Keratinocyte (primary cell): ENCODE results near the gene GRM1. TPM values are rescaled to one million over a fixed set of nuclear protein-coding genes. Genes with fewer than 3 reads are reported as not detected.

ENCODE experiments used
- DNase-seq: peaks from one replicate; pipeline ENCODE4 v3.0.0-alpha.2; 2011; ENCODE audit warnings: low read depth, missing footprints, low spot score
- FAIRE-seq: peaks from 2 replicates; lab custom pipeline; 2011; peaks lifted over from hg19 to GRCh38; lab: Jason Lieb, UNC
- H2AFZ ChIP-seq: 2 replicates; pipeline ENCODE4 v1.6.0; 2012; ENCODE audit warnings: low read length, control low read depth, inconsistent platforms; ENCODE audit not compliant: control insufficient read depth
- H3K27ac ChIP-seq: 2 replicates; pipeline ENCODE4 v1.5.1; 2011; ENCODE audit warnings: low read length; ENCODE audit not compliant: control insufficient read depth, insufficient read depth
- H3K27me3 ChIP-seq: 3 replicates; pipeline ENCODE4 v1.6.0; 2011; ENCODE audit warnings: low read length; ENCODE audit not compliant: control insufficient read depth, insufficient read depth; ENCODE audit errors: extremely low read depth
- H3K36me3 ChIP-seq, 2 experiments: 2 replicates in 1 of 2; 3 replicates in 1 of 2; pipeline ENCODE4 v1.5.1; 2011; ENCODE audit warnings: low read length in 2 of 2, mild to moderate bottlenecking in 1 of 2; ENCODE audit not compliant: control insufficient read depth in 2 of 2, insufficient read depth in 2 of 2; ENCODE audit errors: extremely low read depth in 1 of 2
- H3K4me1 ChIP-seq: 3 replicates; pipeline ENCODE4 v1.5.1; 2011; ENCODE audit warnings: low read length; ENCODE audit not compliant: control insufficient read depth, insufficient read depth; ENCODE audit errors: extremely low read depth
- H3K4me2 ChIP-seq: 3 replicates; pipeline ENCODE4 v1.6.0; 2011; ENCODE audit warnings: low read depth, low read length; ENCODE audit not compliant: control insufficient read depth, insufficient read depth; ENCODE audit errors: extremely low read depth
- H3K4me3 ChIP-seq, 3 experiments: fragments of 200-600 bp in 1 of 3; sonication (generic) in 1 of 3; 2 replicates in 2 of 3; 3 replicates in 1 of 3; pipeline ENCODE4 v1.5.1; 2011 to 2016; ENCODE audit warnings: low read length in 3 of 3, mild to moderate bottlenecking in 3 of 3, control low read depth in 2 of 3, inconsistent platforms in 1 of 3, low read depth in 1 of 3, mixed read lengths in 1 of 3, mixed run types in 1 of 3, moderate library complexity in 1 of 3; ENCODE audit not compliant: control insufficient read depth in 2 of 3, insufficient read depth in 2 of 3; ENCODE audit errors: extremely low read depth in 1 of 3
- H3K79me2 ChIP-seq: 2 replicates; pipeline ENCODE4 v1.6.0; 2012; ENCODE audit warnings: low read length; ENCODE audit not compliant: control insufficient read depth, insufficient read depth
- H3K9ac ChIP-seq: 3 replicates; pipeline ENCODE4 v1.6.0; 2011; ENCODE audit warnings: low read length; ENCODE audit not compliant: control insufficient read depth, insufficient read depth; ENCODE audit errors: extremely low read depth
- H3K9me1 ChIP-seq: 3 replicates; pipeline ENCODE4 v1.6.0; 2011; ENCODE audit warnings: low read length; ENCODE audit not compliant: control insufficient read depth, insufficient read depth; ENCODE audit errors: extremely low read depth
- H3K9me3 ChIP-seq: 2 replicates; pipeline ENCODE4 v1.5.1; 2012; ENCODE audit warnings: low read depth, low read length; ENCODE audit not compliant: control insufficient read depth
- H4K20me1 ChIP-seq: 3 replicates; pipeline ENCODE4 v1.6.0; 2011; ENCODE audit warnings: low read length; ENCODE audit not compliant: control insufficient read depth, insufficient read depth; ENCODE audit errors: extremely low read depth
- CTCF ChIP-seq, 3 experiments: IDR thresholded peaks in 1 of 3; conservative IDR thresholded peaks in 1 of 3; optimal IDR thresholded peaks in 1 of 3; 2 replicates in 2 of 3; 3 replicates in 1 of 3; pipeline versions ENCODE3 to v1.5.1; 2011; ENCODE audit warnings: low read length in 3 of 3, mild to moderate bottlenecking in 3 of 3, moderate library complexity in 2 of 3, control low read depth in 1 of 3, inconsistent platforms in 1 of 3; ENCODE audit not compliant: insufficient read depth in 2 of 3; ENCODE audit errors: extremely low read depth in 1 of 3
- EZH2 ChIP-seq: IDR thresholded peaks from one replicate; pipeline ENCODE4 v1.6.1; 2012; ENCODE audit warnings: inconsistent platforms, mild to moderate bottlenecking, low read length, moderate library complexity
- dilution Hi-C: fragments of 300-500 bp; cut with MboI; formaldehyde crosslinking; loops from one replicate; pipeline ENCODE4 v1.7.0; 2020; ENCODE audit warnings: low sequenced_read_pairs; ENCODE audit not compliant: extremely low pct_ligation_motif_present
- polyA plus RNA-seq, 5 experiments: library from polyadenylated mRNA; depleted of rRNA in 3 of 5; stranded (reverse) in 3 of 5; stranded (forward) in 1 of 5; unstranded in 1 of 5; fragments of >200 nt; gene quantifications; 1 replicate in 1 of 5; 2 replicates in 3 of 5; 3 replicates in 1 of 5; pipeline versions ENCODE4 v1.2.1 to v1.2.3, GENCODE V29; 2011 to 2012; ENCODE audit warnings: missing spikeins in 2 of 5, low read depth in 1 of 5, low replicate concordance in 1 of 5

The GRM1 gene
- polyA plus RNA-seq, 1 donor (not counting 4 experiments of a cell fraction or from before 2014, with no cell fraction given): not detected

- no peak overlapping the region for H3K4me3 ChIP-seq
- H2AFZ ChIP-seq: no peak overlapping the region
- no peaks in the 10 kb centered on the region for H3K9me1 ChIP-seq
- H4K20me1 ChIP-seq: no peaks in the 10 kb centered on the region
- H3K4me2 ChIP-seq: no peak overlapping the region
- no peak overlapping the region for H3K27ac ChIP-seq
- H3K4me1 ChIP-seq: no peaks in the 10 kb centered on the region
- no peaks in the 10 kb centered on the region for H3K79me2 ChIP-seq
- no peaks in the 10 kb centered on the region for H3K27me3 ChIP-seq
- dilution Hi-C loops: no loop called here
- no peak for TF ChIP-seq EZH2
- TF ChIP-seq CTCF (optimal IDR thresholded peaks at IDR 0.05 in 1 of 3, IDR thresholded peaks at IDR 0.05 in 1 of 3, conservative IDR thresholded peaks at IDR 0.05 in 1 of 3; ENCODE audit: extremely low read depth in 1 of 3, insufficient read depth in 2 of 3, low read length in 3 of 3): no peak
- no peaks in the 10 kb centered on the region for H3K36me3 ChIP-seq
- DNase-seq: no peak
- FAIRE-seq: no peak
- no peaks in the 10 kb centered on the region for H3K9me3 ChIP-seq
- H3K9ac ChIP-seq: no peak overlapping the region
These were observed 181.7 kb downstream of the GRM1 start for GRCh38 chr6:146210406-146211083.

GRCh38 chr6:146211646-146212045 lies 182.8 kb downstream of the GRM1 start:
- no peak overlapping the region for H3K4me3 ChIP-seq
- no peaks in the 10 kb centered on the region for H3K9me1 ChIP-seq
- no peaks in the 10 kb centered on the region for H3K79me2 ChIP-seq
- DNase-seq (no peak), FAIRE-seq (no peak)
- H3K9ac ChIP-seq: no peak overlapping the region
- TF ChIP-seq CTCF (optimal IDR thresholded peaks at IDR 0.05 in 1 of 3, IDR thresholded peaks at IDR 0.05 in 1 of 3, conservative IDR thresholded peaks at IDR 0.05 in 1 of 3; ENCODE audit: extremely low read depth in 1 of 3, insufficient read depth in 2 of 3, low read length in 3 of 3) (no peak), EZH2 (no peak)
- dilution Hi-C loops: no loop called here
- H3K4me1 ChIP-seq: no peaks in the 10 kb centered on the region
- no peaks in the 10 kb centered on the region for H4K20me1 ChIP-seq
- H3K36me3 ChIP-seq: no peaks in the 10 kb centered on the region
- H3K4me2 ChIP-seq: no peak overlapping the region
- H3K9me3 ChIP-seq: no peaks in the 10 kb centered on the region
- H3K27ac ChIP-seq: no peak overlapping the region
- no peak overlapping the region for H2AFZ ChIP-seq
- H3K27me3 ChIP-seq: no peaks in the 10 kb centered on the region
